Neuron (in vitro differentiated cells): ENCODE measurements around the gene BHMT2.

Experiments used
- H2AFZ ChIP-seq: one replicate; pipeline ENCODE4 v1.6.1; 2013; ENCODE audit warnings: low read depth, mild to moderate bottlenecking, inconsistent platforms, low read length, moderate library complexity
- H3K27me3 ChIP-seq: one replicate; pipeline ENCODE4 v1.6.1; 2013; ENCODE audit warnings: low read length; ENCODE audit not compliant: insufficient read depth
- H3K36me3 ChIP-seq: one replicate; pipeline ENCODE4 v1.6.1; 2013; ENCODE audit warnings: low read length; ENCODE audit not compliant: insufficient read depth
- H3K4me1 ChIP-seq: one replicate; pipeline ENCODE4 v1.6.1; 2013; ENCODE audit warnings: low read length; ENCODE audit not compliant: insufficient read depth
- H3K4me3 ChIP-seq: 2 replicates; pipeline ENCODE4 v1.5.1; 2013; ENCODE audit warnings: mild to moderate bottlenecking, low read length, moderate library complexity
- H3K9me3 ChIP-seq: one replicate; pipeline ENCODE4 v1.6.1; 2013; ENCODE audit warnings: low read length

BHMT2 gene

GRCh38 chr5:79111387-79111959, 41.9 kb downstream of the BHMT2 start, which contains the start of gene BHMT:
TSS of gene BHMT (plus strand) at chr5:79111809. CDS start at chr5:79111886, 77 bp downstream.
- peaks cover 2% of the 10 kb centered on the region for H3K4me1 ChIP-seq
- H3K27me3 ChIP-seq, result peaks cover 46% of the 10 kb centered on the region
- no peak within 1 kb of the TSS for H3K4me3 ChIP-seq
- no peak within 1 kb of the TSS for H2AFZ ChIP-seq
- H3K9me3 ChIP-seq, result peaks cover 10% of the 10 kb centered on the region
- no peaks in the 10 kb centered on the region for H3K36me3 ChIP-seq

DNA sequence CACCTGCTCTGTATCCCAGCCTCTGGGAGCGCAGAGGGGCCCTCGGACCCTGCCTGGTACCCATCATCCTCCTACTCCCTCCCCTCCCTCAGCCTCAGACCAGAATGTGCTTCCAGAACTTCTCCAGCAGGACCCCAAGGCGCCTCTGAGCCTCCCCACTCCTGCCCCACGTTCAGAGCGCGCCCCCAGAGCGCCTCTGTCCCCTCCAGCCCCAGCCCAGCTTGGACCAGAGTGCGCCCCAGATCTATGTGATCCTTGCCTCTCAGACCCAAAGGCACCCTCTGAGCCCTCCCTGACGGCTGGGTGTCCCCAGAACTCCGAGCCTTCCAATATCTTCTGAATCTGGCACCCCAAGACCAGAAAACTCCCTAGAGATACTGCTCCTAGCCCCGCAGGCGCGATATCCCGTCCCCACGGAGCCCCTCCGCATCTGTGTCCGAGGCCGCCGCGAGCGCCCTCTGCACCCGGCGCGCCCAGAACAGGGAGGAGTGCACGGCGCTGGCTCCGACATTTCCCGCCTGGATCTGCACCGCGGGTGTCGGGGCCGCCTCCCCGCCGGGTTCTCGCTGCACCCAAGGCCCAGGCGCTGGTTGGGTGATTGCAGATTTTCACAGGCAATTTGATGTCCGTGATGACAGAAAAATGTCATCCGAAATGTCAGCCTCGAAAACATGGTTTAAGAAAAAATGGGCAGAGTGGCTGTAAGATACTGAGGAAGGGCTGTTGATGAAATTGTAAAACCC, 42.6 kb downstream of the BHMT2 start:
- Histone ChIP-seq H3K4me1 (peaks cover 2% of the 10 kb centered on the region), H3K4me3 (no peak overlapping the region), H2AFZ (no peak overlapping the region), H3K36me3 (no peaks in the 10 kb centered on the region), H3K27me3 (peaks cover 45% of the 10 kb centered on the region), H3K9me3 (peaks cover 10% of the 10 kb centered on the region)

DNA sequence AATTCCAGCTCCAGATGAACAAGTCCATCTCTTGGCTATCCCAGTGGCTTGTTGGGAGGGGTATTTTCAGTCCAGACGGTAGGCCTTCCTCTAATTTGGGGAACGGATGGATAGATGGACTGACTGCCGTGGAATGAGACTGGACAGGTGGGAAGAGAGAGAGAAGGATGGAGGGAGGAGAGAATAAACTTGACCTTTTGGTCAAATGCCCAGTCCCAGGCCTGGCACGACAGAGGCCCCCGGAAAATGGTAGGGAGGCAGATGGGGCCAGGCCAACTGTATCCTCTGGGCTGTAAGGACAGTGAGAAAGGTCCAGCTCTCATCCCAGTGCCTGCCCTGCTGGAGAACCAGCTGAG, 43.1 kb downstream of the BHMT2 start:
- Histone ChIP-seq H3K9me3 (peaks cover 10% of the 10 kb centered on the region), H3K27me3 (peaks cover 40% of the 10 kb centered on the region), H3K4me3 (no peak overlapping the region), H3K36me3 (no peaks in the 10 kb centered on the region), H3K4me1 (peaks cover 2% of the 10 kb centered on the region), H2AFZ (no peak overlapping the region)

DNA sequence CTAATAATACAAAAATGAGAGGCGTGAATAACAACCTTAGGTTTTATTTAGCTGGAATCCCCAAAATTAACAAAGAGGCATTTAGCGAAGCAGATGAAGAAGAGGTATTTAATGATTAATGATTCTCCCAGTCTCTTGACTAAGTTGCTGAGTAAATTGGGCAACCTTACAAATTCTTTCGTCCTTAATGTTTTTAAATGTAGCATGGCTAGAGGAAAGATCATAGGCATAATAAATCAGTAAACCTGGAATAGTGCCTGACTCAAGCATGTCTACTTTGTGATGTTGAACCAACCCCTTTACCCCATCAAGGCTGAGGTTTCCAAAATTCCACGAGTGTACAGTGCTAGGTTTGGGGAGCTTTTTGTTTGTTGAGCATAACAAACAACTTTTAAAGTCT, 49.9 kb downstream of the BHMT2 start:
- H2AFZ ChIP-seq, result no peak overlapping the region
- no peaks in the 10 kb centered on the region for H3K9me3 ChIP-seq
- H3K27me3 ChIP-seq, result no peaks in the 10 kb centered on the region
- no peak overlapping the region for H3K4me3 ChIP-seq
- no peaks in the 10 kb centered on the region for H3K4me1 ChIP-seq
- H3K36me3 ChIP-seq, result no peaks in the 10 kb centered on the region

DNA sequence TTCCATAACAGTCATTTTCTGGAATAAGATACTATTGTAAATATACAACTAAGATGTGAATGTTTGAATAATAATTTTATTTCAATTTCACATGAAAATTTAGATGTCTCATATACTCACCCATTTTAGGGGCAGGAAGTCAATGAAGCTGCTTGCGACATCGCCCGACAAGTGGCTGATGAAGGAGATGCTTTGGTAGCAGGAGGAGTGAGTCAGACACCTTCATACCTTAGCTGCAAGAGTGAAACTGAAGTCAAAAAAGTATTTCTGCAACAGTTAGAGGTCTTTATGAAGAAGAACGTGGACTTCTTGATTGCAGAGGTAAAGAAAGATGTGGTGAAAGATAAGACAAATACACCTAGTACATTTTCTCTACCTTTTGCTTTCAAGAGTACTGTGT, 50.7 kb downstream of the BHMT2 start:
- Histone ChIP-seq H3K4me1 (no peaks in the 10 kb centered on the region), H3K36me3 (no peaks in the 10 kb centered on the region), H3K27me3 (no peaks in the 10 kb centered on the region), H3K4me3 (no peak overlapping the region), H3K9me3 (no peaks in the 10 kb centered on the region), H2AFZ (no peak overlapping the region)

DNA sequence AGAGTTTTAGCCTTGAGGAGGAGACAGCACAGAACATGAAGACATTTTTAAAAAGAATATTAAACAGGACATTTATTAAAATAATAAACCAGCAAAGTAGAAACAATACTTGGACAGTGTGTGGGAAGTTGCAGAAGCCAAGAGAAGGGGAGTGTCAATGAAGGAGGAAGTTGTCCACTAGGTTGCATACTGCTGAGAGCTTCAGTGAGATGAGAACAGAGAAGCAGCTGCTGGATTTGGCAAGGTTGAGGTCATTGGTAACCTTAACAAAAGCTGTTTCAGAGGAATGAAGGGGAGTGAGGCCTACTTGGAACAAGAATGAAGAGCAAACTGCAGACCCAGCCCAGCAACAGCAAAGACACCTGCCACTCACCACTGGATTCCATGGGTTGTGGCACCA, 53.4 kb downstream of the BHMT2 start:
- no peaks in the 10 kb centered on the region for H3K36me3 ChIP-seq

GRCh38 chr5:79124607-79125006, 55.0 kb downstream of the BHMT2 start:
- Histone ChIP-seq H2AFZ (no peak overlapping the region), H3K27me3 (no peaks in the 10 kb centered on the region), H3K4me1 (no peaks in the 10 kb centered on the region), H3K9me3 (no peaks in the 10 kb centered on the region), H3K4me3 (no peak overlapping the region), H3K36me3 (no peaks in the 10 kb centered on the region)

More for the DNA sequence above, 53.4 kb downstream of the BHMT2 start:
- no peaks in the 10 kb centered on the region for H3K9me3 ChIP-seq
- H3K4me3 ChIP-seq, result no peak overlapping the region
- H2AFZ ChIP-seq, result no peak overlapping the region
- H3K4me1 ChIP-seq, result no peaks in the 10 kb centered on the region
- H3K27me3 ChIP-seq, result no peaks in the 10 kb centered on the region

GRCh38 chr5:79130781-79131180, 61.2 kb downstream of the BHMT2 start:
- H3K4me1 ChIP-seq, result peaks cover 12% of the 10 kb centered on the region

DNA sequence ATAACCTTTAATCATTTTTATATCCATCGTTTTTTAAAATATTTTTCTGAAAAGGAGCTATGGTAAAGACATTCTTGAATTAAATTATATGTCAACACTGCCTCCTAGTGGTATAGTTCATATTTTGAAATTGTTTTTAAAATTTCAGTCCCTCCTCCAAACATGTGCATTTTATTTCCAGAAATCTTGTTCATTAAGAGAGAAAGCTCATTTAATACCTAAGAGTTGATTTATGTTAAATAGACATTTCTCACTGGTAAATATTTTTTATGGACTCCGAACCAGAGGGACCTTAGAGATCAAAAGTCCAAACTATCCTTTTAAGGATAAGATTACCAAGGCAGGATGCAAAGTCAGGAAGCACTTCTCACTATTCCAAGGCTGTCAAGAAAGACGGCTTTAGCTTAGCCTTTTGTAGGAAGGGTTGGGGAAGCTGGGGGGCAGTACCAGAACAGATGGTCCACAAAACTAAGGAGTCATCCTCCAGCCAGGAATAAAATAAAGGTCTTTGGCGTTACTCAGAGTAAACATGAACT, 63.6 kb downstream of the BHMT2 start:
- Histone ChIP-seq H2AFZ (peak overlapping the region; percentile 63), H3K27me3 (no peaks in the 10 kb centered on the region), H3K4me1 (peaks cover 12% of the 10 kb centered on the region), H3K4me3 (no peak overlapping the region), H3K36me3 (no peaks in the 10 kb centered on the region), H3K9me3 (no peaks in the 10 kb centered on the region)

More at GRCh38 chr5:79130781-79131180, 61.2 kb downstream of the BHMT2 start:
- Histone ChIP-seq H3K4me3 (no peak overlapping the region), H3K27me3 (no peaks in the 10 kb centered on the region), H2AFZ (no peak overlapping the region), H3K9me3 (no peaks in the 10 kb centered on the region), H3K36me3 (no peaks in the 10 kb centered on the region)

GRCh38 chr5:79133657-79134451, 64.3 kb downstream of the BHMT2 start:
- Histone ChIP-seq H3K27me3 (no peaks in the 10 kb centered on the region), H3K4me3 (peak overlapping the region; percentile 34), H3K9me3 (no peaks in the 10 kb centered on the region), H2AFZ (peak overlapping the region; percentile 63), H3K4me1 (peaks cover 12% of the 10 kb centered on the region), H3K36me3 (no peaks in the 10 kb centered on the region)

- no peak overlapping the region for H3K4me3 ChIP-seq
These were observed 66.4 kb downstream of the BHMT2 start for GRCh38 chr5:79135790-79136553.

DNA sequence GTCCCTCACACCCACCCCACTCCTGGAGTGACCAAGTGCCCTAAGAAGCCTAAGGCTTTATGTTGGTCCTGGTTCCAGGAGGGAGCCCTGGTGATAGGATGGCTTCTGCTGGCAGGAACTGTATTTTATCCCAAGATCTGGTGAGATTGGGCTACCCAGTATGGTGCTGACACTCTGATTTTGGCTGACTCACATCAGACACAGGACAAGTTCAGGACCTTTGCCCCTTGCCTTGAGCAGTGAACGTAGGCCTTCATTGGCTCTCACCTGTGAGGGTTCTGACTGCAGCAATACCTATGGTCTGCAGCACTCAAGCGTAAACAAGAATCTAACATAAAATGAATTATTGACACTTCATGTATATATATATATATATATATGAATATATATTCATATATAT, 67.1 kb downstream of the BHMT2 start:
- H3K36me3 ChIP-seq, result no peaks in the 10 kb centered on the region
- no peak overlapping the region for H2AFZ ChIP-seq
- H3K27me3 ChIP-seq, result no peaks in the 10 kb centered on the region
- H3K4me3 ChIP-seq, result no peak overlapping the region
- H3K4me1 ChIP-seq, result peaks cover 10% of the 10 kb centered on the region
- no peaks in the 10 kb centered on the region for H3K9me3 ChIP-seq

More at GRCh38 chr5:79135790-79136553, 66.4 kb downstream of the BHMT2 start:
- H3K27me3 ChIP-seq, result no peaks in the 10 kb centered on the region
- H3K36me3 ChIP-seq, result no peaks in the 10 kb centered on the region
- peaks cover 12% of the 10 kb centered on the region for H3K4me1 ChIP-seq
- no peaks in the 10 kb centered on the region for H3K9me3 ChIP-seq
- H2AFZ ChIP-seq, result no peak overlapping the region
